T-helper 17 cell (primary cell): Measurements from ENCODE around the gene MICU2. TPM values are rescaled to one million over a fixed set of nuclear protein-coding genes. Genes with fewer than 3 reads are reported as not detected.
A peak's percentile ranks its signal among the peaks of the same experiment; 100 is the strongest.

Experiments used
- ATAC-seq: fragments of 150-1000 bp; cut with Tn5 transposase; 2 replicates; pipeline ENCODE4 v1.10.0; 2021; ENCODE audit warnings: mild to moderate bottlenecking, moderate library complexity
- DNase-seq, 3 donors: peaks; one replicate each; pipeline versions ENCODE4 v3.0.0 to v3.0.0-alpha.2; 2020 to 2021
- H3K9me3 ChIP-seq: one replicate; pipeline ENCODE4 v1.7.0; 2013; ENCODE audit warnings: low read length, mild to moderate bottlenecking; ENCODE audit not compliant: control insufficient read depth, poor library complexity, severe bottlenecking
- H3K27ac Mint-ChIP-seq: one replicate; pipeline ENCODE4 v1.8.0; 2022; ENCODE audit warnings: mild to moderate bottlenecking, moderate library complexity, mixed read lengths
- H3K27me3 Mint-ChIP-seq: one replicate; pipeline ENCODE4 v1.8.0; 2022; ENCODE audit warnings: mixed read lengths
- H3K36me3 Mint-ChIP-seq: one replicate; pipeline ENCODE4 v1.8.0; 2022; ENCODE audit warnings: low read depth, mixed read lengths
- H3K4me1 Mint-ChIP-seq: one replicate; pipeline ENCODE4 v1.8.0; 2022; ENCODE audit warnings: mild to moderate bottlenecking, mixed read lengths
- H3K4me3 Mint-ChIP-seq: one replicate; pipeline ENCODE4 v1.8.0; 2022; ENCODE audit warnings: mild to moderate bottlenecking, moderate library complexity, mixed read lengths
- total RNA-seq, 4 donors: library from RNA in 2 of 4; stranded (reverse) in 2 of 4; gene quantifications; one replicate each; pipeline ENCODE4 v1.2.3 and lab custom pipeline; 2022 to 2026

The MICU2 gene
- total RNA-seq, 2 donors from 2014 or later: 30.9 to 31.4 TPM

- no peak for ATAC-seq
- peaks cover 34% of the 10 kb centered on the region for H3K4me1 Mint-ChIP-seq
Measured at GRCh38 chr13:21450936-21451335, 153.0 kb downstream of the MICU2 start.

DNA sequence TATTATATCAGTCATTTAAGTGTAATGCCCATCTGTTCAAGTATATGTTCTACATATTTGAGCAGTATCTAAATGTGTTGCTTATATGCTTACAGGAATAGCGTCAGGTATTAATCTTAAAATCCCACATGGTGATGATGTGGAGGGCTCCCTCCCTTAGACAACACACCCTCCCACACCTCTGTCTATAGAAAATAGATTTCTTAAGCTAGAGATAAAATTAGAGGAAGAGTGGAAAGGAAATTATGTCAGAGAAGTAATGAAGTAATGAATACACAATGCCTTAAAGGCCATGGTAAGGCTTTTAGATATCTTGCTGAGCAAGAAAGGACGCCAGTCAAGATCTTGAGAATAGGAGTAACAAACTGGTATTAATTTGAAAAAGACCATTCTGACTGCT, 157.3 kb downstream of the MICU2 start:
- H3K27ac Mint-ChIP-seq: no peak overlapping the region
- ATAC-seq (no peak), DNase-seq (no peak)
- no peaks in the 10 kb centered on the region for H3K27me3 Mint-ChIP-seq
- H3K4me1 Mint-ChIP-seq: peaks cover 36% of the 10 kb centered on the region
- no peak overlapping the region for H3K4me3 Mint-ChIP-seq
- H3K36me3 Mint-ChIP-seq: peaks cover 3% of the 10 kb centered on the region
- H3K9me3 ChIP-seq: no peaks in the 10 kb centered on the region

More at GRCh38 chr13:21450936-21451335, 153.0 kb downstream of the MICU2 start:
- no peaks in the 10 kb centered on the region for H3K27me3 Mint-ChIP-seq
- no peaks in the 10 kb centered on the region for H3K9me3 ChIP-seq
- peak overlapping the region; percentile 21 for H3K27ac Mint-ChIP-seq
- H3K4me3 Mint-ChIP-seq: no peak overlapping the region
- H3K36me3 Mint-ChIP-seq: peaks cover 6% of the 10 kb centered on the region
- no peak for DNase-seq

DNA sequence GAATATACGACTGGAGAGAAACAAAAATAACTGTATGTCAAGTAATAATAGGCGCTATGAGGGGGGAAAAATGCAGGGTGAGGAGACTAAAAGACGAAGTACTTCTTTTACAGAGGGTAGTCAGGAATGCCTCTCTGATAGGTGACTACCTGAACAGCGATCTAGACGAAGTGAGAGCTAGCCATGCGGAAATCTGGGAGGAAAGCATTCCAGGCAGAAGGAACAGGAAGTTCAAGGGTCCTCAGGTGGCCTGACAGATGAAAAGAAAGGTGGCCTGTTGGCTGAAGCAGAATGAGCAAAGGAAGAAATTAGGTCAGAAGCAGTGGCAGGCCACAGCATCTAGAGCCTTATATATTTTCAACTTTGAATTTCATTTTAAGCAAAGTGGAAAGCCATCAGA, 158.2 kb downstream of the MICU2 start:
- H3K27ac Mint-ChIP-seq: peak overlapping the region; percentile 27
- peaks cover 41% of the 10 kb centered on the region for H3K4me1 Mint-ChIP-seq
- ATAC-seq: no peak
- peaks cover 3% of the 10 kb centered on the region for H3K36me3 Mint-ChIP-seq
- no peaks in the 10 kb centered on the region for H3K9me3 ChIP-seq
- no peak for DNase-seq
- H3K4me3 Mint-ChIP-seq: no peak overlapping the region
- H3K27me3 Mint-ChIP-seq: no peaks in the 10 kb centered on the region

DNA sequence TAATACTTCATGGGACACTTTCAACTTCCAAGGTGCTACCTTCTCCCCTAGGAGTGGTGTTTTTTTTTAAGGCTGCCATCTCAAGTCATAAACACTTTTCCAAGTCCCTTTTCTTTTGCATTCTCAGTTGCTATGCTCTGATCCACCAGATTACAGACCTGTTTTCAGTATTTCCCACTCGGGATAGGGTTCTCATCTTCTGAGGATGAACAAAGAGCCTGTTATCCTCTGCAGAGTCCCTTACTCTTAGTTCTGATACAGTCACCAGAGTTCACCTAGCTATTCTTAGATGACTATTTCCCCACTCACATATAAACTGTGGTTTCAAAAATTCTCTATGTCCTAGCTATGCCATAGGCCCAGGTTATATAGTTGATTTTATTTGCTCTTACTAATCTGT, 160.8 kb downstream of the MICU2 start:
- H3K27ac Mint-ChIP-seq: peak overlapping the region; percentile 3

More for the DNA sequence above, 160.8 kb downstream of the MICU2 start:
- ATAC-seq: no peak
- no peak for DNase-seq
- peaks cover 37% of the 10 kb centered on the region for H3K4me1 Mint-ChIP-seq
- peaks cover 3% of the 10 kb centered on the region for H3K36me3 Mint-ChIP-seq
- H3K9me3 ChIP-seq: no peaks in the 10 kb centered on the region
- H3K27me3 Mint-ChIP-seq: no peaks in the 10 kb centered on the region
- no peak overlapping the region for H3K4me3 Mint-ChIP-seq

Other genes starting within 250 kb of the MICU2 start
- gene ZDHHC20, start 144.9 kb downstream of the MICU2 start, total RNA-seq: 10 to 100 TPM; 63.0 to 69.0 TPM
- 1 to 10 TPM; 1.1 to 2.1 TPM for gene FGF9, start 66.9 kb upstream of the MICU2 start, total RNA-seq